GM15510 (cell line): Measurements from ENCODE around the gene RHOBTB1.

ENCODE experiments used
- POLR2A ChIP-seq: IDR thresholded peaks from 3 replicates; pipeline ENCODE4 v1.6.1; 2011; ENCODE audit warnings: borderline replicate concordance; ENCODE audit not compliant: insufficient read length; ENCODE audit errors: extremely low read depth

RHOBTB1 gene

DNA sequence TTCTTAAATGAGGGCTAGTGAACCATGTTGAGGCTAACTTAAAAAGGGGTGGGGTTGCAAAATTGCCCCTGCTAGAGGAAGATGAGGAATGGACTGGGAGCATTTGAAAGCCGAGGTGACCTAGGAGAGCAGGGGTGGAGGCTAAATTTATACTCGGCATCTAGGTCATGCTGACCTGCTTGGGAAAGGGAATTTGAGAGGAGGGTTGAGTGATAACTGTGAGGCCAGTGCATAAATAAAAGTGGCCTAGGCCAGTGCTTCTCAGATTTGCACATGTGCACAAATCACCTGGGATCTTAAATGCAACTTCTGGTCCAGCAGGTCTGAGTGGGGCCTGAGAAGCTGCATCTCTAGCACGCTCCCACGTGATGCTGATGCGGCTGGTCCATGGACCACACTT is 95.3 kb downstream of the RHOBTB1 start:
- no peak for TF ChIP-seq POLR2A

DNA sequence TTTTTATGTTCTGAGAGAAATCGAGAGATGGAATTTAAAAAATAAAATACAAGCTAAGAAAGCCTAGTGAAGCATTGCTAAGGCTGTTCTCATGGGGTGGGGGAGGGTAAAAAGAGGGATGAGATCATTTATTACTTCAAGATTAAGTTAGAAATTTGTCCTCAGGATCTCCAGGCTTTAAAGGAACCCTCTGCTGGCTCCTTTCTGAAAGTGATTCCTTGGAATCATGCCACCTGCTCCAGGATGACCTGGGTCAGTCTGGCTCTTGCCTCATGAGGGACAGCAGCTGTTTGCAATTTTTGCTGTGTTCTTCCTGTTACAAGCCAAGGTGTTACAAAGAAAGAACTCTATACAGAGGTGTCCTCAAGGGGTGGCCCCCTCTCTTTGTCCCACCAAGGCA is 95.9 kb downstream of the RHOBTB1 start:
- no peak for TF ChIP-seq POLR2A

DNA sequence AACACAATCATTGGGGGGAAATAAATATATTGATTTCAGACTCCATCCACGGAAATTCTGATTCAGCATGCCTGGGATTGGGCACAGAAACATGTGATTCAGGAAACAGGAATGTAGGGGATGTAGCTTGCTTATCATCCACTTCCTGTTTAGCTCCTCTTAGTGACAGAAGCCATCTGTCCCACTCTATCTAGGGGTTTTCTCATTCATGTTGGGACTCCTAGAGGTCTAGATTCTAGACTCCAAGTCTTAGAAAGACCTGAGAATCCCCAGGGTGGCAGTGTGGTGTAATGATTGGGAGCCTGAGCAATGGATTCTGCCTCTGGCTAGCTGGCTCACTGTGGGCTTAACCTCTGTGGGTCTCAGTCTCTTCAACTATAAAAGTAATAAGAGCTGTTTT is 97.8 kb downstream of the RHOBTB1 start:
- TF ChIP-seq POLR2A: no peak

DNA sequence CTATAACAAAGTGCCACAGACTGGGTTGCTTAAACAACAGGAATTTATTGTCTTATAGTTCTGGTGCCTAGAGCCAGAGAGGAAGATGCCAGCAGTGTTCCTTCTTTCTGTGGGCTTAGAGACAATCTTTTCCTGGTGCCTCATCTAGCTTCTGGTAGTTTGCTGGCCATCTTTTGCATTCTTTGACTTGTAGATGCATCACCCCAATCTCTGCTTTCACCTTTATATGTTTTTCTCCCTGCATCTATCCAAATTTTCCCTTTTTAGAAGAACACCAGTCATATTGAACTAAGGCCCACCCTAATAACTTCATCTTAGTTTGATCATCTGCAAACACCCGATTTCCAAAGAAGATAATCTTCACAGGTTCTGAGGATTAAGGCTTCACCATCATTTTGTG is 98.9 kb downstream of the RHOBTB1 start:
- no peak for TF ChIP-seq POLR2A

DNA sequence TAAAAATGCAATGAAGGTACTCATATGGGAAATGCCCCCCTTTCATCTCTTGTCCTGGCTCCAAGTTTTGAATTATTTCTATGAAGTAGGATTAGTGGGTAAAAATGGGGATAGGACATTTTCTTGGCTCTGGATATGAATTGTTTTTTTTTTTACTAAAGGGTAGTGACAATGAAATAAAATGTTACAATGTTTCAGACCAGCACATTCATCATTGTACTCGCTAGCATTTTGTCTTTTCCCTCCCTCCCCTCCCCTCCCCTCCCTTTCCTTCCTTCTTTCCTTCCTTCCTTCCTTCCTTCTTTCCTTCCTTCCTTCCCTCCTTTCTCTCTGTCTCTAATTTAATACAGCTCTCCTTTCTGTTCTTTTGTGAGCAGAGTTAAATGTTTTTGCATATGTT is 101.3 kb downstream of the RHOBTB1 start:
- no peak for TF ChIP-seq POLR2A

DNA sequence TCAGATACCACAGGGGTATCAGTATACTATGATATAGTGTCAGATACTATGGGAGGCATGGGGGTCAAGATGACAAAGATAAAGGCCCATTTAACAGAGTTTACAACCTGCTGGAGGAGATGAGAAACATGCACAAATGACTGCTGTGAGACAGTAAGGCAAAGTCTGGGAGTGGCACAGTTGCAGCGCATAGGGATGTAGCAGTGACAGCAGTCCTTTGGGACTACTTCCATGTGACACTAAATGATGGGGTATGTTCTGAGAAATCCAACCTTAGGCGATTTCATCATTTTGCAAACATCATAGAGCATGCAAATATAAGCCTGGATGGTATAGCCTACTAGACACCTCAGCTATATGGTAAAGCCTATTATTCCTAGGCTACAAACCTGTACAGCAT is 108.9 kb downstream of the RHOBTB1 start:
- no peak for TF ChIP-seq POLR2A

DNA sequence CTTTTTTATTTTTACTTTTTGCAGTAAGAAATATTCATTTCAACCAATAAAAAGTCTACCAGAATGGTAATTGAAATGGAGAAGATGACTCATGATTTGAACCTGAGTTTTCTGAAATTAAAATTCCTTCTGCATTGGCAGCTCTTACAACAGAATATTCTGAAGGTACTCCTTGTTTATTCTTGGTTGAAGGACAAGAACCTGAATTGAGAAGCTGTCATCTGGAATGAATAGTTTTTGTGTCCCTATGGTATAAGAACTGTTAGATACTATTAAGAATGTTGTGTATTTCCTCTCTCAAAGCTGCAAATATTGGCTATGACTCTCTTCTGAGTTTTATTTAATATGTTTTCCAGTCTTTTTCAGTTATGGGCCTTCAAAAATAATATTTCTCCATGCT is 109.6 kb downstream of the RHOBTB1 start:
- no peak for TF ChIP-seq POLR2A

DNA sequence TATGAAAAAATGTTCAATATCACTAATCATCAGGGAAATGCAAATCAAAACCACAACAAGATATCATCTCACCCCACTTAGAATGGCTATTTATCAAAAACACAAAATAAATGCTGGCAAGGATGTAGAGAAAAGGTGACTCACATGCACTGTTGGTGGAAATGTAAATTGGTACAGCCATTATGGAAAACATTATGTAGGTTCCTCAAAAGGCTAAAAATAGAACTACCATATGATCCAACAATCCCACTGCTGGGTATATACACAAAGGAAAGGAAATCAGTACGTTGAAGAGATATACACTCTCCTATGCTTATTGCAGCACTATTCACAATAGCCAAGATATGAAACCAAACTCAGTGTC is 115.5 kb downstream of the RHOBTB1 start:
- no peak for TF ChIP-seq POLR2A

DNA sequence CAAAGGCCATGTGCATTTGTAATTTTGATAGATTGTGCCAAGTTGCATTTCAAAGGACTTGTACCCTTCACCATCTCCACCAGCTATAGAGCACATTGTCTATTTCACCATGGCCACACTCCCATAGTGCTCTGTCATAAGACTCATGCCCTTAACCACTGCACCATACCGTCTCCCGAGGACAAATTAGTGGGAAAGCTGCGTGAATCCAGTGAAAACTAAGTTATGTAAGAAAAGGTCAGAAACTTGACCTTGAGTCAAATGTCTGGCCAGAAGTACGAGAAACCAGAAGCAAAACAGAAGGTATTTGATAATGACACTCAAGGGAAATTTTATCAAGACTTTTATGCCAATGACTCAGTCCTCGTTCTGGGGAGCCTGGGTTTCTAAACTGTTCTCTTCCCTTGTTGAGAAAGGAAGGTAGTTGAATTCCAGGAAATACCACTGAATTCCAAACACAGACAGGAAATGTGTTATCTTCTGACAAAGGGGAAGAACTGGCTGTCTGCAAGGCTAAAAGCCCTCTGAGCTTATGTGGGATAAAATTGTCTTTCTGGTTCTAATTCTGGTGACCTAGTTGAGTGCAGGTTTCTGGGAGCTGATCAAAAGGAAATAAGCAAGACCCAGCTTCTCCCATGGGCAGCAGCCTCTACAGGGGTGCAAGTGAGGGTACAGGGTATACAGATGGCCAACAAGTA is 116.0 kb downstream of the RHOBTB1 start:
- TF ChIP-seq POLR2A: no peak

DNA sequence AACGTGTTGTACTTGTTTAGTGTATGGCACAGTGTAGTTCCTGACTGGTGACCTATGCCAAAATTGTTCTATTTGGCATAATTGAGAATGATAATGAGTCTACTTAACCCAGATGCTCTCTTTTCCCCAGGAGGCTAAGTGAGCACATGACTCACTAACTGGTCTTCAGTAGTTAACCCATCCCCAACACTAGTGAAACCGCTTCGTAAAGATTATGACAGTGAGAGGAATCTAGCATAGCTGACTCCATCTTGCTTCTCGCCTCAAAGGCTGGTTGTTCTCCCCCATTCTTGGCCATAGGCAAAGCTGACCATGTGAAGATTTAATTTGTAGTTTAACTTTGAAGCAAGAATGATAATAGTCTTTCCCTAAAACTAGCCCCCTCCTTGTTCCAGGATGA is 118.5 kb downstream of the RHOBTB1 start:
- TF ChIP-seq POLR2A: no peak

DNA sequence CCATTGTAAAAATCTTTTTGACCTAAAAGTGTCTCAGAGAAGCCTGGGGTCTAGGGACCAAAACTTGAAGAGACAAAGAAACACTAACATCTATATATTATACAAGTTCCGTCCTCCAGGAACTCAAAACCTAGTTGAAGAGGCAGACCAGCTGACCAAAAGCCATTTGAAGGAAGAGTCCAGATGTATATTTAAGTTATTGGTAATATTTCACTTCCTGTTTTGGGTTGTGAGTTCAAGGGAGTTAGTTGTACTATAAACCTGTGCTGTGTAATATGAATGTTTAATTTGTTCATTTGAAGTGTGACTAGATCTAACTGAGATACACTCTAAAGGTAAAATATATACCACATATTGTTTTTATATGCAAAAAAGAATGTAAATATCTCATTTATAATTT is 120.7 kb downstream of the RHOBTB1 start:
- no peak for TF ChIP-seq POLR2A

DNA sequence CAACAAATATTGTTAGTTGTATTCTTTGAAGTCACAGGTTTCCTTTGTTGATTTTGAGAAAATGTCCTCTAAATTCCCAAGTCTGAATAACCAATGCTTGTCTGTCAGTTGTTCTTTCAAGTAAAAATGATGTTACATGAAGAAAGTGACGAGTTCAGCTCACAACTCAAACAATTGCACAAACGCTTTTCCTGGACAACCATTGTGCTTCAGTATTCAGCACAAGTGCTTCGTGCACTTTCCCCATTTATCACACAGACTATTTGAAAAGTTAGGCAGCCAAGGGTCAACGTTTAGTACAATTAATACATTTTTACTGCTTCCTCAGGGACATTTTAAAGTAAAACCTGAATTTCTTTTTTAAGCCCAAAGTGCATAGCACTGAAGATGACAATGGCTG is 121.2 kb downstream of the RHOBTB1 start:
- no peak for TF ChIP-seq POLR2A

DNA sequence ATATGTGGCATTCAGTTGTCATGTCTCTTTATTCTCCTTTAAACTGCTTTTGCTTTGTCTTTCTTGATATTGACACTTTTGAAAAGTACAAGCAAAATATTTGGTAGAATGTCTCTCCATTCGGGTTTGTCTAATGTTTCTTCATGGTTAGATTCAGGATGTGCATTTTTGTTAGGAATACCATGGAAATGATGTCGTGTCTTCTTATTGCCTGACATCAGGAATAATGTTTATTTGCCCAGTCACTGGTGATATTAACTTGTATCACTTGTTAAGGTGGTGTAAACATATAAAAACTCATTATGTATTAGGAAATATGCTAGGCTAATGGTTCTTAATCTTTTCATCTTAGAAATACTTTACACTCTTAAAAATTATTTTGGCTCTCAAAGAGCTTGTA is 122.3 kb downstream of the RHOBTB1 start:
- no peak for TF ChIP-seq POLR2A

DNA sequence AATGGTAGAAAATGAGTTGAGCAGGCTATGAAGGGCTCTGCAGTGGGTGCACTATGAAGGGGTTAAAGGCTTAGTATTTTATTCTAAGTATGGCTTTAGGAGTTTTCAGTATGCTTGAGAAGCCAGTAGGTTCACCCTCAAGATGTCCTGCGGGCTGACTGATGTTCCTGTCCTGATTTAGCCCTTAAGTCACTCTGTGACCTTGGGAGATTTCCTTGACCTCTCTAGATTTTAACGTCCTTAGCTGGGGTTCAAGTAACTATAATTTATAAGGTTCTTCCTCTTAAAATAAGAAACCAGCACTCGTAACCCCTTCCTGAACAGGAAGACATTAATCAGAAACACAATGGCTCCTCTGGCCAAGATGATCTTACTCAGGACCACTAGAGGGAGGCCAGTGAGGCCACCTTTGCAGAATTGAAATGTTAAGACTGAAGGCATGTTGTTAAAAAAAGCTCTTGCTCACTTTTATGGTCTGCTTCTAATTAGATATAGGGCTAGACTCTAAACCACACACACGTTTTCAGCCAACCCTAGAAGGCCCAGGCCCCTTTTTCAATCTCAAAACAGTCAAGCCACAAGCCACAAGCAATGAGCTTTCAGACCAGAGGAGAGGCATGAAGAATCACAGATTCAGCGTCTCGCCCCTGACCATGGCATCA is 123.8 kb downstream of the RHOBTB1 start:
- no peak for TF ChIP-seq POLR2A
